ENCODE data around the gene CSTF1. TPM values are rescaled to one million over a fixed set of nuclear protein-coding genes. Genes with fewer than 3 reads are reported as not detected.

The CSTF1 gene
- total RNA-seq = 21.2 TPM
- long read RNA-seq, full-length matches to known transcripts = 38 of 62 reads
- long read RNA-seq, partial matches to known transcripts = 1 of 62 reads
- long read RNA-seq, other reads (novel, unspliced or antisense) = 23 of 62 reads

- peak; percentile 100 for DNase-seq (ENCODE audit: low spot score)
These were observed at the start of gene CSTF1, which contains the start of gene AURKA for GRCh38 chr20:56392132-56392880. CSTF1 (plus strand) TSS chr20:56392645; CDS start chr20:56395553, 2,908 bp downstream. AURKA (minus strand) TSS chr20:56392215; CDS start chr20:56388197, 4,018 bp downstream.

- no peak for DNase-seq (ENCODE audit: low spot score)
These were observed 49.7 kb upstream of the CSTF1 start for GRCh38 chr20:56342783-56343182.

GRCh38 chr20:56343861-56344381 lies 48.5 kb upstream of the CSTF1 start:
- DNase-seq (ENCODE audit: low spot score) = no peak

GRCh38 chr20:56345911-56346310 lies 46.5 kb upstream of the CSTF1 start:
- DNase-seq (ENCODE audit: low spot score) = no peak

- no peak for DNase-seq (ENCODE audit: low spot score)
These were observed 44.7 kb upstream of the CSTF1 start for GRCh38 chr20:56347628-56348304.

- DNase-seq (ENCODE audit: low spot score) = no peak
These were observed 44.1 kb upstream of the CSTF1 start for GRCh38 chr20:56348305-56348693.

- DNase-seq (ENCODE audit: low spot score) = no peak
These were observed 43.7 kb upstream of the CSTF1 start for GRCh38 chr20:56348746-56349145.

- no peak for DNase-seq (ENCODE audit: low spot score)
These were observed 41.6 kb upstream of the CSTF1 start for GRCh38 chr20:56350842-56351241.

GRCh38 chr20:56352345-56353055 lies 39.9 kb upstream of the CSTF1 start:
- no peak for DNase-seq (ENCODE audit: low spot score)

GRCh38 chr20:56353356-56353755 lies 39.1 kb upstream of the CSTF1 start:
- DNase-seq (ENCODE audit: low spot score) = no peak

GRCh38 chr20:56358070-56358469 lies 34.4 kb upstream of the CSTF1 start:
- no peak for DNase-seq (ENCODE audit: low spot score)

- DNase-seq (ENCODE audit: low spot score) = peak; percentile 94
These were observed 33.7 kb upstream of the CSTF1 start, which contains the start of gene FAM210B for GRCh38 chr20:56358600-56359211. FAM210B (plus strand) TSS chr20:56358974; CDS start chr20:56359006, 32 bp downstream.

- no peak for DNase-seq (ENCODE audit: low spot score)
These were observed 33.0 kb upstream of the CSTF1 start for GRCh38 chr20:56359212-56360132.

- no peak for DNase-seq (ENCODE audit: low spot score)
These were observed 32.1 kb upstream of the CSTF1 start for GRCh38 chr20:56360133-56360907.

GRCh38 chr20:56360908-56361205 lies 31.6 kb upstream of the CSTF1 start:
- DNase-seq (ENCODE audit: low spot score) = no peak

- DNase-seq (ENCODE audit: low spot score) = no peak
These were observed 30.5 kb upstream of the CSTF1 start for GRCh38 chr20:56361900-56362299.

- no peak for DNase-seq (ENCODE audit: low spot score)
These were observed 29.5 kb upstream of the CSTF1 start for GRCh38 chr20:56362833-56363413.

GRCh38 chr20:56363491-56363890 lies 29.0 kb upstream of the CSTF1 start:
- no peak for DNase-seq (ENCODE audit: low spot score)
